ENCODE data around the gene TAF8. TPM values are rescaled to one million over a fixed set of nuclear protein-coding genes. Genes with fewer than 3 reads are reported as not detected.

The TAF8 gene
- total RNA-seq, 1 donor from 2014 or later: 12.6 TPM

GRCh38 chr6:42042108-42042507 lies 8.2 kb upstream of the TAF8 start:
- H3K36me3 ChIP-seq (ENCODE audit: control insufficient read depth, insufficient read depth, low read length): peaks cover 6% of the 10 kb centered on the region
- no peak overlapping the region for H3K4me3 ChIP-seq (ENCODE audit: low read depth, low read length)
- no peak for TF ChIP-seq CTCF (IDR thresholded peaks at IDR 0.05; ENCODE audit: insufficient read depth, low read length, severe bottlenecking)
- H3K27me3 ChIP-seq (ENCODE audit: control insufficient read depth, insufficient read depth, low read length): no peaks in the 10 kb centered on the region
- FAIRE-seq (no peak), DNase-seq (ENCODE audit: low read depth) (no peak)

GRCh38 chr6:42043787-42044475 lies 6.4 kb upstream of the TAF8 start:
- Histone ChIP-seq H3K4me3 (ENCODE audit: low read depth, low read length) (no peak overlapping the region), H3K27me3 (ENCODE audit: control insufficient read depth, insufficient read depth, low read length) (no peaks in the 10 kb centered on the region), H3K36me3 (ENCODE audit: control insufficient read depth, insufficient read depth, low read length) (peaks cover 6% of the 10 kb centered on the region)
- DNase-seq (ENCODE audit: low read depth) (peak; percentile 64), FAIRE-seq (no peak)
- TF ChIP-seq CTCF (IDR thresholded peaks at IDR 0.05; ENCODE audit: insufficient read depth, low read length, severe bottlenecking): peak; percentile 93

- peak; percentile 88 for DNase-seq (ENCODE audit: low read depth)
These were observed 4.5 kb upstream of the TAF8 start for GRCh38 chr6:42045538-42046460.

GRCh38 chr6:42046464-42047212 lies 3.7 kb upstream of the TAF8 start:
- FAIRE-seq (no peak), DNase-seq (ENCODE audit: low read depth) (no peak)
- TF ChIP-seq CTCF (IDR thresholded peaks at IDR 0.05; ENCODE audit: insufficient read depth, low read length, severe bottlenecking): no peak
- peaks cover 6% of the 10 kb centered on the region for H3K36me3 ChIP-seq (ENCODE audit: control insufficient read depth, insufficient read depth, low read length)
- no peak overlapping the region for H3K4me3 ChIP-seq (ENCODE audit: low read depth, low read length)
- no peaks in the 10 kb centered on the region for H3K27me3 ChIP-seq (ENCODE audit: control insufficient read depth, insufficient read depth, low read length)

More at GRCh38 chr6:42045538-42046460, 4.5 kb upstream of the TAF8 start:
- Histone ChIP-seq H3K36me3 (ENCODE audit: control insufficient read depth, insufficient read depth, low read length) (peaks cover 6% of the 10 kb centered on the region), H3K4me3 (ENCODE audit: low read depth, low read length) (no peak overlapping the region), H3K27me3 (ENCODE audit: control insufficient read depth, insufficient read depth, low read length) (no peaks in the 10 kb centered on the region)
- FAIRE-seq: no peak
- TF ChIP-seq CTCF (IDR thresholded peaks at IDR 0.05; ENCODE audit: insufficient read depth, low read length, severe bottlenecking): no peak

- FAIRE-seq (no peak), DNase-seq (ENCODE audit: low read depth) (no peak)
- Histone ChIP-seq H3K36me3 (ENCODE audit: control insufficient read depth, insufficient read depth, low read length) (peaks cover 8% of the 10 kb centered on the region), H3K4me3 (ENCODE audit: low read depth, low read length) (no peak overlapping the region), H3K27me3 (ENCODE audit: control insufficient read depth, insufficient read depth, low read length) (no peaks in the 10 kb centered on the region)
- no peak for TF ChIP-seq CTCF (IDR thresholded peaks at IDR 0.05; ENCODE audit: insufficient read depth, low read length, severe bottlenecking)
These were observed 3.1 kb upstream of the TAF8 start for GRCh38 chr6:42047213-42047590.

Measured in bronchial epithelial cell (primary cell).